Neutrophil (primary cell): ENCODE measurements around the gene RSRC1.

Source experiments
- H3K27ac ChIP-seq: fragments of 200-600 bp; sonication (generic); 2 replicates; pipeline ENCODE4 v1.5.1; 2016; ENCODE audit warnings: mild to moderate bottlenecking, moderate library complexity
- H3K27me3 ChIP-seq: fragments of 200-600 bp; sonication (generic); 2 replicates; pipeline ENCODE4 v1.6.0; 2016; ENCODE audit warnings: mild to moderate bottlenecking
- H3K36me3 ChIP-seq: fragments of 200-600 bp; sonication (generic); 2 replicates; pipeline ENCODE4 v1.5.1; 2017
- H3K4me1 ChIP-seq, 2 experiments: fragments of 200-600 bp in 1 of 2; sonication (generic) in 1 of 2; 1 replicate in 1 of 2; 2 replicates in 1 of 2; pipeline versions ENCODE4 v1.5.1 to v1.6.1; 2013 to 2016; ENCODE audit warnings: low read depth in 1 of 2, low read length in 1 of 2, mild to moderate bottlenecking in 1 of 2, moderate library complexity in 1 of 2; ENCODE audit not compliant: control insufficient read depth in 1 of 2, insufficient read depth in 1 of 2
- H3K4me3 ChIP-seq, 2 experiments: fragments of 200-600 bp in 1 of 2; sonication (generic) in 1 of 2; 1 replicate in 1 of 2; 2 replicates in 1 of 2; pipeline ENCODE4 v1.5.1; 2013 to 2016; ENCODE audit warnings: low read depth in 1 of 2, low read length in 1 of 2, mild to moderate bottlenecking in 1 of 2, moderate library complexity in 1 of 2
- H3K9me3 ChIP-seq: fragments of 200-600 bp; sonication (generic); 2 replicates; pipeline ENCODE4 v1.5.1; 2016
- CTCF ChIP-seq: fragments of 200-600 bp; sonication (generic); IDR thresholded peaks from 2 replicates; pipeline ENCODE4 v1.5.1; 2016; ENCODE audit warnings: antibody characterized with exemption

RSRC1 gene

GRCh38 chr3:158273656-158274055 is 163.8 kb downstream of the RSRC1 start:
- no peak for TF ChIP-seq CTCF
- Histone ChIP-seq H3K9me3 (no peaks in the 10 kb centered on the region), H3K36me3 (no peaks in the 10 kb centered on the region)

GRCh38 chr3:158278187-158278586 is 168.3 kb downstream of the RSRC1 start:
- Histone ChIP-seq H3K36me3 (no peaks in the 10 kb centered on the region), H3K4me1 (no peaks in the 10 kb centered on the region), H3K4me3 (no peak overlapping the region), H3K27me3 (no peaks in the 10 kb centered on the region), H3K9me3 (no peaks in the 10 kb centered on the region), H3K27ac (no peak overlapping the region)
- no peak for TF ChIP-seq CTCF

More at GRCh38 chr3:158273656-158274055, 163.8 kb downstream of the RSRC1 start:
- Histone ChIP-seq H3K27me3 (no peaks in the 10 kb centered on the region), H3K4me1 (no peaks in the 10 kb centered on the region), H3K4me3 (no peak overlapping the region), H3K27ac (no peak overlapping the region)

- Histone ChIP-seq H3K9me3 (no peaks in the 10 kb centered on the region), H3K4me3 (no peak overlapping the region), H3K27ac (no peak overlapping the region), H3K27me3 (no peaks in the 10 kb centered on the region), H3K4me1 (no peaks in the 10 kb centered on the region), H3K36me3 (no peaks in the 10 kb centered on the region)
- TF ChIP-seq CTCF: no peak
Measured at GRCh38 chr3:158279609-158280008, 169.7 kb downstream of the RSRC1 start.

GRCh38 chr3:158295771-158296170 is 185.9 kb downstream of the RSRC1 start:
- Histone ChIP-seq H3K9me3 (no peaks in the 10 kb centered on the region), H3K36me3 (no peaks in the 10 kb centered on the region), H3K4me3 (no peak overlapping the region), H3K27ac (no peak overlapping the region), H3K4me1 (no peaks in the 10 kb centered on the region), H3K27me3 (no peaks in the 10 kb centered on the region)
- TF ChIP-seq CTCF: no peak

- no peak overlapping the region for H3K4me3 ChIP-seq
- TF ChIP-seq CTCF: no peak
- no peaks in the 10 kb centered on the region for H3K36me3 ChIP-seq
- H3K4me1 ChIP-seq: no peaks in the 10 kb centered on the region
- no peaks in the 10 kb centered on the region for H3K9me3 ChIP-seq
- no peaks in the 10 kb centered on the region for H3K27me3 ChIP-seq
- no peak overlapping the region for H3K27ac ChIP-seq
Measured at GRCh38 chr3:158297940-158298339, 188.1 kb downstream of the RSRC1 start.
